GM21423 (cell line): ENCODE measurements around the gene REPIN1.

Experiments
- ATAC-seq: cut with Tn5 transposase; IDR thresholded peaks from one replicate; pipeline ENCODE4 v1.9.1; 2021; ENCODE audit warnings: mild to moderate bottlenecking, moderate library complexity; ENCODE audit not compliant: unreplicated experiment

REPIN1 gene

DNA sequence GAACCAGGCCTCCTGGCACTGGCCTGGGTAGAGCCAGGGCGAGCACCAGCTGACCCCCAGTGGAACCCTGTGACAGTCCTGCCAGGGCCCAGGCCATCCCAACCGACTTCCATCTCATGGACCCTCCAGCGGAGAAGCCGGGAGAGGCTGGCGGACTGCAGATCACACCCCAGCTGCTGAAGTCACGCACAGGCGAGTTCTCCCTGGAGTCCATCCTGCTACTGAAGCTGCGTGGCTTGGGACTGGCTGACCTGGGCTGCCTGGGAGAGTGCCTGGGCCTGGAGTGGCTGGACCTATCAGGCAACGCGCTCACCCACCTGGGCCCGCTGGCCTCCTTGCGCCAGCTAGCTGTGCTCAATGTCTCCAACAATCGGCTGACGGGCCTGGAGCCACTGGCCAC is 31.9 kb upstream of the REPIN1 start:
- ATAC-seq: no peak

DNA sequence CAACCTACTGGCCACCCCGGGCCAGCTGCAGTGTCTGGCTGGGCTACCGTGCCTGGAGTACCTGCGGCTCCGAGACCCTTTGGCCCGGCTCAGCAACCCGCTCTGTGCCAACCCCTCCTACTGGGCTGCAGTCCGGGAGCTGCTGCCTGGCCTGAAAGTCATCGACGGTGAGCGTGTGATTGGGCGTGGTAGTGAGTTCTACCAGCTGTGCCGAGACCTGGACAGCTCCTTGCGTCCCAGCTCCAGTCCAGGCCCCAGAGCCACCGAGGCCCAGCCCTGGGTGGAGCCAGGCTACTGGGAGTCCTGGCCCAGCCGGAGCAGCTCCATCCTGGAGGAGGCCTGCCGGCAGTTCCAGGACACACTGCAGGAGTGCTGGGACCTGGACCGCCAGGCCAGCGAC is 31.4 kb upstream of the REPIN1 start:
- no peak for ATAC-seq

DNA sequence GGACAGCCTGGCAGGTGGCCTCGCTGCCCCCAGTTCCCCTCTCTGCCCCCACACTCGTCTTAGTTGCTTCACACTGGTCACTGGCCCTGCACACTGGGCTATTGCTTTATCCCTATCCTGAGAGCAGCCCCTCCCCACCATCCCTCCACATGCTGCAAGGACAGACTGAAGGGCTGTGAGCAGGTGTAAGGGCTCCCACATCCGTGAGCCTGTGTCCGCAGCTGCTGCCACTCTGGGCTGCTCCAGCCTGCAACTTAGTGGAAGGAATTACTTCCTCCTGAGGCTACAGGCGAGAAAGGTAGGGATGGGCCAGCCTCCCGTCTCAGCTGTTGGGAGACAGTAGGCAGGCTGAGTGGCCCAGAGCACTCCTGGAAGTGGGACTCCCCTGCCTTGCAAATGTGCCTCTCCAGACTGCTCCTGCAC is 31.0 kb upstream of the REPIN1 start:
- no peak for ATAC-seq

DNA sequence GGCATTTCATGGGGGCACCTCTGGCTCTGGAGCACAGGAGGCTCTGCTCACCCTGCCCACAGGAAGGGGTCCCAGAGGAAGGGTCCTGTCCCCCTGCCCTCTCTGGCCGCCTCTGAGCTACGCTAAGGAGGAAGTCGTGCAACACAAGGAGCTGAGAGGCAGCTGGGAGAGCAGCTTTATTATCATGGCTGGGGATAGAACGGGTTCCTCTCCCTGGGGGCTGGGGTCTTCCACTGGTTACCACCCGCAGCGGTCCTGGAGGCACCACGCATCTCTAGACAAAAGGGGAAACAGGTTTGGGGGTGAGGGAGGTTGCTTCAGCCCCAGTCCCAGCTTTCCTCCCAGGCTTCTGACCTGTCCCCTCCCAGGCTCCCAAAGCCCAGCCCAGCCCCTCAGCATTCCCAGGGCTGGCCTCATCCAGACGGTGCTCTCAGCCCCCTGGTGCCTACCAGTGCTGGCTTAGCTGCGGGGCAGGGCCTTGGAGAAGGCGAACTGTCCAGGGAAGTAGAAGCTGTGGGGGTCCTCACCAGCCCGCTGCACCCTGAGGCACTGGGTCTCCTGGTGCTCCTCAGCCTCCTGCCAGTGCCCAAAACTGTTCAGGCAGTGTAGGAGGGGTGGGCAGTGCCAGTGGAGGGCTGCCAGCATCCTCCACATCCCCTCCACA is 30.3 kb upstream of the REPIN1 start:
- ATAC-seq: no peak

DNA sequence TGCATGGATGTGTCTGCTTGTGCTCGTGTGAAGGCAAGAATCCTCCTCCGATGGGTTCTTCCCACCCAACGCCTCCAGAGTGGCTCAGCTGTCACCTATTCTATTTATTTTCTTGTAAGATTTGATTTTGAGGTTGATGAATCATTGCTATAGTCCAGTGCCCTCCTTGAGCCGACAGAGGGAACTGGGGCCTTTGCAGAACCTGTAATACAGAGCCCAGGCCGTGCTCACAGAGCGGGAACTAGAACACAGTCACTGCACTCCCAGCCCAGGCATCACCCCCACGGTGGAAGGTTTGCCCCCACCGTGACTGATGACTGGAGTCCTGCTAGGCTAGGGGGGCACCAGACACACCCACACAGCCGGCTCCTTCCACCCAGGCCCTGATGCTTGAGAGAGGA is 29.2 kb upstream of the REPIN1 start:
- ATAC-seq: no peak

DNA sequence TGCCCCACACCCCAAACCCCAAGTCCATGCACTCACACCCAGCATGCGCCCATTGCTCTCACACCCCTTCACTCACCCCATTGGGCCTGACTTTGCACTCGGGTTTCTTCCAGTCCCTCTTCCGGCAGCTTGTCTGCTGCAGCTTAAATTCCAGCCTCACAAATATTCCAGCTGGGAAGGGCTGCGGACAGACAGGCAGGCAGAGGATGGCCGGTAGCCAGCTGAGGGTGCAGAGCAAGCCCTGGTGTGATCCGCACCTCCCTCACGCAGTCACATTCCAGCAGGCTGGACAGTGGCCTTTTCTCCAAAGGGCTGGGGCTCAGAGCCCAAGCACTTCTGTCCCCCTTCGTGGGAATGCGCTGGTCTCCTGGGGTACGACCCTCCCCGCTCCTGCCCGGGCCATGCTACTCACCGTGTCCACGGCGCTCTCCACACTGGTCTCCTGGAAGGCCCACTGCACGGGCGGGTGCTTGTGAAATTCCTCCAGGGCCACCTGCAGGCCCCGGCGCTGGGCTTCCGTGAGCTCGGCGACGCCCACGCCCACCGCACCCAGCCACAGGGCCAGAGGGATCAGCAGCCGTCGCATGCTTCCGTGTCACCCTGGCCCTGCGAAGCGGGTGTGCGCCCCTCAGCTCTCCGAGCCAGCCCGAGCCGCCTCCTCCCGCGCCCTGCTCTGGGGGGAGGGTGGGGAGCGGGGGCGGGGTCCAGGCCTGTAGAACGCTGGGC is 28.4 kb upstream of the REPIN1 start:
- no peak for ATAC-seq

DNA sequence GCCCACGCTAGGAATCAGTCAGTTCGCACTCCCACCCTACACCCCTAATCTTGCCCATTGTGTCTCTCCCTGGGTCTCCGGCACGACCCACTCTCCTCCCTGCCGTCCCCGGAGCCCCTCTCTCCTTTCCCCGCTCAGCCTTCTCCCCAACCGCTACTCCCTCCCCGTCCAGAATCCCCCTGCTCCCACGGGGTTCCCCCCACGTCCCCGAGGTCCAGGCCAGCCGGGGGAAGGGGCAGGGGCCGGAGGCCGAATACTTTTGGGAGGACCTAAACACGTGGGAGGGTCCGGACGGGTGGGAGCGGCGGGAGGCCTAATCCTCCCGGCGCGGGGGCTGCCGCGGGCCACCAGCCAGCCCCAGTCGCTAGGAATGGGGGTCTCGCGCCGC is 27.8 kb upstream of the REPIN1 start:
- ATAC-seq: no peak

DNA sequence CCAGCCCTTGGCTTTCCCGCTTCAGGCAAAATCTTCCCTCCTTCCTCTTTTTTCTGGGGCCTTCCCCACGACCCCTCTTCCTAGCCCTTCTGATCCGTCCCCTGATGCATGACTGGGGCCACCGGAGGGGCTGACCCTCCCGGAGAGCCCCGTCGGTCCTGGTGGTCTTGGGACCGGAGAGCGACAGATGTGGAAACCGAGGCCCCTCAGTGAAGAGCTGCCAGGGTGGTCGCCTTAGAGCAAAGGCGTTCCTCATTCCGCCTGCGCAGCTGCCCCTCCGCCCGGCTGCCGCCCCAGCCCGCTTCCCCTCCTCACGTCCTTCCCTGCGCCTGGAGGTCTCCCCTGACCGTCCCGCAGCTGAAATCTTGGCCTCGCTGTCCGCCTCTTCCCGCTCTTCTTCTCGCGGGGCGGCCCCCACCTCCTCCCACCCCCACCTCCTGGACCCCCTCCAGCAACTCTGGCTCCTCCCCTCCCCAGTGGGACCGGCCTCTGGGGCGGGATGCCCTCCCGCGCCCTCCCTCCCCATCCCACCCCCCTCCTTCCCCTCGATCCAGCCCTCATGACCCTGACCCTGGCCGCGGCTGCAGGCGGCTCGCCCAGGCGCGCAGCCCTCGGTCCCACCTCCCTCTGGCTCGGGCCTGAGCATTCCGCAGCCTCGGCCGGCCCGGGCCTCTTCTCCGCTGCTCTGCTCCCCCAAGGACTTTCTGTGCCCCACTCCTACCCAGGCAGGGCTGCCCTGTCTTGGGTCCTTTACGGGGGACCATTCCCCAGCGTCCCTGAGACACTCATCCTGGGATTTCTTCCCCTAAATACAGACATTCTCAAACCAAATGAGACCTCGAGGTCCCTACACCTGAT is 27.1 kb upstream of the REPIN1 start, which contains the start of gene RARRES2:
TSS of gene RARRES2 (minus strand) at position 367 of the 858 bp plus-strand sequence. CDS start 1,020 bp downstream, outside the sequence.
- ATAC-seq: no peak

DNA sequence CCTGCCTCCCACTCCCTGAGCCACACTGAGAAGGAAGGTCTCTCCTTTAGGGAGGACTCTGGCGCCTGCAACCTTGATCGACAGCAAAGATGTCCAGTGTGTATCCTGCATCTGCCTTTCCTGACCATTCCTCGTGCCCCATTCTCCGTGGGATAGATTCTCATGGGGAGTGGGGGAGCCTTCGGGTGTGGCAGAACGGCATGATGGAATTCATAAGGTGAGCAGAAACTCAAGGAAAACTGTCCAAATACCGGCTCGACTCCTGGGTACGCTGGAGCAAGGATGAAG is 26.6 kb upstream of the REPIN1 start:
- no peak for ATAC-seq

DNA sequence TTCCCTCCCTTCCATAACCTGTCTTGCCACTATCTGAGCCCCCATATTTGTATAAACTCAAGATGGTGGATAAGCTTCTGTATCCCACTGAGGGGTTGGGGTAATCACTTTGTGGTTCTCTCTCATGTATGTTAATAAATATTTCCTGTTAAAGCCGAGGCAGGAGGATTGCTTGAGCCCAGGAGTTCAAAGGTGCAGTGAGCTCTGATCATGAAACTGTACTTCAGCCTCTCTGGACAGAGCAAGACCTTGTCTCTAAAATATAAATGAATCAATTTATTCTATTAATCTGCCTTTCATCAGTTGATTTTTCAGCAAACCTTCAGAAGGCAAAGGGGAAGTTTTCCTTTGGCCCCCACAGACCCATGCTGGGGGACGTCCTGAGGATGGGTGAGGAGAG is 25.4 kb upstream of the REPIN1 start:
- no peak for ATAC-seq

DNA sequence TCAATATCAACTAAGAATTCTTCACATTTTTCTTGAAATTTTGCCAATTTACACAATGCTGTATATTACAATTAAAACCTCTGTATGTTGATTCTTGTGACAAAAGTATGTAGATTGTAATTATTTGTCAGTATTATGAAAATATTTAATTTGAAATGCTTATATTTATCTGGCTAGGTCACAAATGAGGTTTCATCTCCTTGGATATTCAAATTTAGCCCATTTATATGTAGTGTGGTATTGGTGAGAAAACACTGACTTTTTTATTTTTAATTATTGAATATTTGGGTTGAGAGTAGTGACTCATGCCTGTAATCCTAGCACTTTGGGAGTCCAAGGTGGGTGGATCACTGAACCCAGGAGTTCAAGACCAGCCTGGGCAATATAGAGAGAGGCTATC is 24.3 kb upstream of the REPIN1 start:
- ATAC-seq: no peak

DNA sequence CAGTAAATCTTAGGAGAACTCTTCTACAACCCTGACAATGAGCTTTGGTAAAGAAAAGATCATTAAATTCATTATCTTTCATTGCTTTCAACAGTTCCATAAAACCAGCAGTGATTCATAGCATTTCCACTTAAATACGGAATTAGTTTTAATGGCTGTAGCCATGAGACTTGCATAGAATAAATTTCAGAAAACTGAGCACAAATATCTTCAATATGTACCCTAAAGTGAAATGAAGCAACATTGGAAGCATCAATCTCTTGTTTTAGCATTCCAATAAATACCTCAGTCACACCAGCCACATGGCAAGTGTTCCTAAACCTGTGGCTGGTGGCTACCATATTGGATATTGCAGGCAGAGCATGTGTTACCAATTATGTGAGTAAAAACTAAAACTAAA is 23.6 kb upstream of the REPIN1 start:
- ATAC-seq: no peak

DNA sequence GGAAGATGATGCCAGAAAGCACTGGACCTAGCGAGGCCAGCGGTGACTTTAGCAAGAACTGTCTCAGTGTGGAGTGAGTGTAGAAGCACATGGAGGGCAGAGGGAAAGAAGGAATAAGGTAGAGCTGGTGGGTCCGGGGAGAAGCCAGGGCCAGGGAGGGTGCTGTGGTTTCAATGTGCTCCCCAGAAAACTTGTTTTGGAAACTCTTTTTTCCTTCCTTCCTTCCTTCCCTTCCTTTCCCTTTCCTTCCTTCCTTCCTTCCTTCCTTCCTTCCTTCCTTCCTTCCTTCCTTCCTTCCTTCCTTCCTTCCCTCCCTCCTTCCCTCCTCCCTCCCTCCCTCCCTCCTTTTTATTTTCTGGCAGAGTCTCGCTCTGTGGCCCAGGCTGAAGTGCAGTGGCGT is 21.7 kb upstream of the REPIN1 start:
- ATAC-seq: no peak

DNA sequence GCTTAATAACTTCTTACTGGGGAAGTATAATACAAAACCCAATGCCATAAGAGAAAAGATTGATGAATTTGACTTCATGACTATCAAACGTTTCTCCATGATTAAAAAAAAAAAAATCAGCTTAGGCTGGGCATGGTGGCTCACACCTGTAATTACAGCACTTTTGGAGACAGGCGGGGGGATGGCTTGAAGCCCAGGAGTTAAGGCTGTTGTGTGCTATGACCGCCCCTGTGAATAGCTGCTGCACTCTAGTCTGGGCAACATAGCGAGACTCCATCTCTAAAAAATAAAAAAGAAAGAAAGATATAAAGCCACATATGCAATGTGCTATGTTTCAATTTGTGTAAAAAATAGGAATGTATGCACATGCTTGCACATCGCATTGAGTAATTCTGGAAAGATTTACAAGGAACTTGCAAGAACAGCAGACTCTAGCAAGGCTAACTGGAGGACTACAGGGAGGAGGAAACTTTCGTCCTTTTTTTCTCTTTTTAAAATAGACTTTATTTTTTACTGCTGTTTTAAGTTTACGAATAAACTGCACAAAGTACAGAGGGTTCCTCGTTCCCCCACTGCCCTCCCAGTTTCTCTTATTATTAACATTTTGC is 16.9 kb upstream of the REPIN1 start:
- ATAC-seq: no peak

DNA sequence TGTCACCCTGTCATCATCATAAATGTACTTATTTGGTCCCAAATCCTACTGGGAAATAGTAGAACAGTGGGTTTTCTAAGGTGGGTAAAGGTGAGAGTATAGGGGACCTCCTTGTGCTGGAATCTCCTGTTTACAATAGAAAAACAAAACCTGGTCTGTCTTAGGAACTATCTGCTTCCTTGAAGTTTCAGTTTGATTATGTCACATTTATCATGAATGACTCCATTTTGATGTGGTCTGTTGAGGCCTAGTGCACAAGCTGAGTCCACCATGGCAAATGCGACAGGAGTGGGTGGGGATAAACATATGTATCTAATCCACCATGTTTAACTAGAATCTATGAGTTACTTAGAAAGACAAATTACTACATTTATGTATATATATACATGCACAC is 13.0 kb upstream of the REPIN1 start:
- ATAC-seq: no peak

DNA sequence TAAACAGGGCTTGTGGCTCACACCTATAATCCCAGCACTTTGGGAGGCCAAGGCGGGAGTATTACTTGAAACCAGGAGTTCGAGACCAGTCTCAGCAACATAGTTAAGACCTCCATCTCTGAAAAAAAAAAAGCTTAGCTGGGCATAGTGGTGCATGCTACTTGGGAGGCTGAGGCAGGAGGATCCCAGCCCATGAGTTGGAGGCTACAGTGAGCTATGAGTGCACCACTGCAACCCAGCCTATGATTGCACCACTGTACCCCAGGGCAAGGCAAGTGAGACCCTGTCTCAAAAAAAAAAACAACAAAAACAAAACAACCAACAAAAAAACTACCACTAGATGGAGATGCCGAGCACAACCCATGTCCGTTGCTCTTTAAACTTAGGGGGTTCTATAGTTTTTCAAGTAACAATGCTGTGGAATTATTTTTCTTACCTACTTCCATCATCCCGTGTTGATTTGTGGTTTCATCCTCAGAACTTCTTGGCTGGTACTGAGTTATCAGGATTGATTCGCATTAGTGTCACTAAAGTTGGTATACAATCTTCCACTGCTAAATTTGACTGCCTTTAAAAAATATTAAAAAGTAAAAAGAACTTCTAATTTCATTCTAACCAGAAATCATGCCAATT is 12.2 kb upstream of the REPIN1 start:
- ATAC-seq: no peak

DNA sequence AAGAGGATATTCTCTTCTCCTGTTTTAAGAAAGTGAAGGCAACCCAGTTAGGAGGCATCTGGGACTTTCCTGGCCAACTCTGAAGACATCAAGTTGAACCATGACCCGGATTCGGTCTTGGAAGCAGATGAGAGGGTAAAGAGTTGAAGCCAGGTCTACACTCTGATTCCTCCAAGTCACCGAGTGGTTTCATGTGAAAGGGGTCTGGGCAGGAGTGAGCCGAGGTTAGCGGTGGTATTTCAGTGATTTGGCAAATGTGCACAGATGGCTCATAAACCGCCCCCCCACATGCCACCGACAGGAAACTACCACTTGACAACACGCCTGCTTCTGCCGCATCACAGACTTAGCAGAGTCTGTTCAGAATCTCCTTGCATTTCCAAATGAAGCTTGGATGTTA is 11.4 kb upstream of the REPIN1 start:
- ATAC-seq: peak; percentile 44

DNA sequence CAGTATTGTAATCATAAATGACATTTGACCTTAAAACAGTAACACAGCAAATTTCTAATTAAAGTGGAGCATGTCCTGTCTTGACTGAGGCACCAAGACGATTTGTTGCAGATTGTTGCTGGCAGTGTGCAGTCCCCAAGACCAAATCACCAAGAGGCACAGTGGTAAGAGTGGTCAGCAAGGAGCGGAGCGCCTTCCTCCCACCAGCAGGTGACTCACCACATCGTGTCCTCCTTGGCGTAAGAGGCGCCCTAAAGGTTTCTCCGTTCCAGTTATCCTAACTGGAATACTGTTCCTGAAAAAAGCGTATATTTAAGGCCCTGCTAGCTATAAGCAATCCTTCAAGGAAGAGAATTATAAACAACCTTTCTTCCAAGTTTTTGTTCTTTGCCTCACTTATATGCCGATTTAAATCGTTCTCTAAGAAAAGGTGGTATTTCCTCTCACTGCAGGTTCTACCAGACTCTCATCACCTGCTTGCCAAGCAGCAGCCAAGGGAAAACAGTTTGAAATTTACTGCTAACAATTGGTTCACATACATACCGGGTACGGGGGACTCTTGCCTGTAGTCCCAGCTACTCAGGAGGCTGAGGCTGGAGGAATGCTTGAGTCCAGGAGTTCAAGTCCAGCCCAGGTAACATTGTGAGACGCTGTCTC is 10.7 kb upstream of the REPIN1 start:
- peak; percentile 32 for ATAC-seq

DNA sequence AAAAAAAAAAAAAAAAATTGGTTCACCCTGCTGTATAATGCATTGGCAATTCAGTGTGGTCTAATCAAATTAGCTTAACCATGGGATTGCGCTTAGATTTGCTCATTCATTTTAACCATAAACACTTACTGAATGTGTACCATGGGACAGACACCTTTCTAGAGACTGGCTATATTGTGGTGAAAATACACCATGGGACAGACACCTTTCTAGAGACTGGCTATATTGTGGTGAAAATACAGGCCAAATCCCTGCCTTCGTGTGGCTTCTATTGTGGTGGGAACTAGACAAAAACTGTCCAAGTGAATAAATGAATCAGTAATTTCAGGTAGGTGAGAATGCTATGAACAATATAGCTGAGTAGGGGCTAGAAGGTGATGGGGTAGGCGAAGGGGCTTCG is 10.2 kb upstream of the REPIN1 start:
- ATAC-seq: no peak

DNA sequence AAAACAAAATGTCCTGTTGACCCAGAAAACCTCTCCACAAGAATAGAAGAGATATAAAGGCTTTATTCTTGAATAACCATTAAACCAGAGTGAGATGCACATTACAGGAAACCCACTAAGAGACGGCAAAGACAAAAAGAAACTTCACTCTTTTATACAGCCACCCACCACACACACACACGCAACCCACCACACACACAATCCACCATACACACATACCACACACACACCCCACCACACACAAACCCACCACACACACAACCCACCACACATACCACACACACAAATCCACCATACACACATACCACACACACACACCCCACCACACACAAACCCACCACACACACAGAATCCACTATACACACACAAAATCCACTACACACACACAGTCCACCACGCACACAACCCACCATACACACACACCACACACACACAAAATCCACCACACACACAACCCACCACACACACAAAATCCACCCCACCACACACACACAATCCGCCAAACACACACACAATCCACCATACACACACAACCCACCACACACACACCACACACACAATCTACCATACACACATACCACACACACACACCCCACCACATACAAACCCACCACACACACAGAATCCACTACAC is 9.5 kb upstream of the REPIN1 start:
- no peak for ATAC-seq
